Measurements from ENCODE around the gene SERHL2. TPM values are rescaled to one million over a fixed set of nuclear protein-coding genes. Genes with fewer than 3 reads are reported as not detected.
"Not testable (repeated sequence)": the region's sequence is repeated elsewhere in the genome, so short reads cannot be mapped to it uniquely, and the experiment has no call there.

SERHL2 gene
- total RNA-seq, 1 donor from 2014 or later = 1.9 TPM

GRCh38 chr22:42531401-42532084, 22.2 kb upstream of the SERHL2 start:
- DNase-seq (ENCODE audit: low spot score); intact Hi-C loops (cut with DNase I): not testable (repeated sequence)

GRCh38 chr22:42533638-42533977, 20.1 kb upstream of the SERHL2 start:
- no peak for DNase-seq (ENCODE audit: low spot score)
- intact Hi-C loops (cut with DNase I) = no loop called here

- intact Hi-C loops (cut with DNase I); DNase-seq (ENCODE audit: low spot score): not testable (repeated sequence)
Measured at GRCh38 chr22:42535082-42535731, 18.5 kb upstream of the SERHL2 start.

- DNase-seq (ENCODE audit: low spot score) = no peak
Measured at GRCh38 chr22:42536166-42536565, 17.6 kb upstream of the SERHL2 start.

GRCh38 chr22:42536634-42537033, 17.1 kb upstream of the SERHL2 start:
- DNase-seq (ENCODE audit: low spot score); intact Hi-C loops (cut with DNase I): not testable (repeated sequence)

More at GRCh38 chr22:42536166-42536565, 17.6 kb upstream of the SERHL2 start:
- intact Hi-C loops (cut with DNase I) = no loop called here

GRCh38 chr22:42537199-42537831, 16.4 kb upstream of the SERHL2 start:
- intact Hi-C loops (cut with DNase I); DNase-seq (ENCODE audit: low spot score): not testable (repeated sequence)

GRCh38 chr22:42539236-42539771, 14.5 kb upstream of the SERHL2 start:
- intact Hi-C loops (cut with DNase I) = not testable (repeated sequence)

GRCh38 chr22:42544686-42545085, 9.1 kb upstream of the SERHL2 start:
- DNase-seq (ENCODE audit: low spot score) = no peak
- intact Hi-C loops (cut with DNase I) = no loop called here

More at GRCh38 chr22:42539236-42539771, 14.5 kb upstream of the SERHL2 start:
- not testable (repeated sequence) for DNase-seq (ENCODE audit: low spot score)

GRCh38 chr22:42547562-42547961, 6.2 kb upstream of the SERHL2 start:
- DNase-seq (ENCODE audit: low spot score) = no peak
- intact Hi-C loops (cut with DNase I) = no loop called here

GRCh38 chr22:42548126-42548525, 5.6 kb upstream of the SERHL2 start:
- DNase-seq (ENCODE audit: low spot score); intact Hi-C loops (cut with DNase I): not testable (repeated sequence)

- no peak for DNase-seq (ENCODE audit: low spot score)
- intact Hi-C loops (cut with DNase I) = no loop called here
Measured at GRCh38 chr22:42548597-42549330, 5.0 kb upstream of the SERHL2 start.

- DNase-seq (ENCODE audit: low spot score) = no peak
- intact Hi-C loops (cut with DNase I) = no loop called here
Measured at GRCh38 chr22:42549331-42550060, 4.3 kb upstream of the SERHL2 start.

- intact Hi-C loops (cut with DNase I); DNase-seq (ENCODE audit: low spot score): not testable (repeated sequence)
Measured at GRCh38 chr22:42552294-42552647, 1.5 kb upstream of the SERHL2 start.

GRCh38 chr22:42560381-42560780, 6.6 kb downstream of the SERHL2 start:
- intact Hi-C loops (cut with DNase I) = no loop called here
- no peak for DNase-seq (ENCODE audit: low spot score)

- no peak for DNase-seq (ENCODE audit: low spot score)
- intact Hi-C loops (cut with DNase I) = no loop called here
Measured at GRCh38 chr22:42560781-42561180, 7.0 kb downstream of the SERHL2 start.

GRCh38 chr22:42561856-42562255, 8.1 kb downstream of the SERHL2 start:
- no peak for DNase-seq (ENCODE audit: low spot score)
- intact Hi-C loops (cut with DNase I) = no loop called here

- intact Hi-C loops (cut with DNase I) = no loop called here
Measured at GRCh38 chr22:42562279-42562678, 8.5 kb downstream of the SERHL2 start.

GRCh38 chr22:42562684-42563083, 8.9 kb downstream of the SERHL2 start:
- no peak for DNase-seq (ENCODE audit: low spot score)

More at GRCh38 chr22:42562279-42562678, 8.5 kb downstream of the SERHL2 start:
- DNase-seq (ENCODE audit: low spot score) = no peak

GRCh38 chr22:42563943-42564342, 10.2 kb downstream of the SERHL2 start:
- DNase-seq (ENCODE audit: low spot score); intact Hi-C loops (cut with DNase I): not testable (repeated sequence)

More at GRCh38 chr22:42562684-42563083, 8.9 kb downstream of the SERHL2 start:
- intact Hi-C loops (cut with DNase I) = no loop called here
